Measurements from ENCODE around the gene PTPRCAP. TPM values are rescaled to one million over a fixed set of nuclear protein-coding genes. Genes with fewer than 3 reads are reported as not detected.

PTPRCAP gene
- total RNA-seq, 1 donor from 2014 or later = 2.3 TPM

- Mint-ChIP-seq H3K4me3 (ENCODE audit: low read depth) (no peak within 1 kb of the TSS), H3K4me1 (ENCODE audit: low read depth) (no peaks in the 10 kb centered on the region), H3K27ac (no peak within 1 kb of the TSS), H3K36me3 (ENCODE audit: insufficient read depth) (no peaks in the 10 kb centered on the region), H3K27me3 (peaks cover 4% of the 10 kb centered on the region), H3K9me3 (ENCODE audit: low read depth) (no peaks in the 10 kb centered on the region)
- no peak for DNase-seq (ENCODE audit: low spot score, unreplicated experiment)
- no peak for TF ChIP-seq CTCF (IDR thresholded peaks at IDR 0.05; ENCODE audit: unreplicated experiment)
These were observed 17.6 kb upstream of the PTPRCAP start, which contains the start of gene CABP4 for GRCh38 chr11:67455054-67455453. CABP4 (plus strand) TSS chr11:67455354; CDS start chr11:67455424, 70 bp downstream.

GRCh38 chr11:67453816-67454732, 16.6 kb upstream of the PTPRCAP start:
- Mint-ChIP-seq H3K36me3 (ENCODE audit: insufficient read depth) (no peaks in the 10 kb centered on the region), H3K27ac (no peak overlapping the region), H3K4me3 (ENCODE audit: low read depth) (no peak overlapping the region), H3K4me1 (ENCODE audit: low read depth) (no peaks in the 10 kb centered on the region), H3K9me3 (ENCODE audit: low read depth) (no peaks in the 10 kb centered on the region), H3K27me3 (peaks cover 7% of the 10 kb centered on the region)
- no peak for DNase-seq (ENCODE audit: low spot score, unreplicated experiment)
- TF ChIP-seq CTCF (IDR thresholded peaks at IDR 0.05; ENCODE audit: unreplicated experiment) = no peak

- DNase-seq (ENCODE audit: low spot score, unreplicated experiment) = no peak
- no peaks in the 10 kb centered on the region for H3K36me3 Mint-ChIP-seq (ENCODE audit: insufficient read depth)
- H3K4me3 Mint-ChIP-seq (ENCODE audit: low read depth) = no peak within 1 kb of the TSS
- no peak for TF ChIP-seq CTCF (IDR thresholded peaks at IDR 0.05; ENCODE audit: unreplicated experiment)
- peaks cover 8% of the 10 kb centered on the region for H3K27me3 Mint-ChIP-seq
- H3K9me3 Mint-ChIP-seq (ENCODE audit: low read depth) = no peaks in the 10 kb centered on the region
- H3K4me1 Mint-ChIP-seq (ENCODE audit: low read depth) = no peaks in the 10 kb centered on the region
- peak within 1 kb of the TSS; percentile 64 for H3K27ac Mint-ChIP-seq
These were observed 14.9 kb upstream of the PTPRCAP start, which contains the start of gene GPR152 for GRCh38 chr11:67452141-67452952. GPR152 (minus strand) TSS chr11:67452729; CDS start chr11:67452724, 5 bp downstream.

- no peak for TF ChIP-seq CTCF (IDR thresholded peaks at IDR 0.05; ENCODE audit: unreplicated experiment)
- H3K4me3 Mint-ChIP-seq (ENCODE audit: low read depth) = no peak overlapping the region
- H3K4me1 Mint-ChIP-seq (ENCODE audit: low read depth) = no peaks in the 10 kb centered on the region
- peaks cover 4% of the 10 kb centered on the region for H3K27me3 Mint-ChIP-seq
- no peaks in the 10 kb centered on the region for H3K9me3 Mint-ChIP-seq (ENCODE audit: low read depth)
- H3K36me3 Mint-ChIP-seq (ENCODE audit: insufficient read depth) = no peaks in the 10 kb centered on the region
- DNase-seq (ENCODE audit: low spot score, unreplicated experiment) = no peak
- peak overlapping the region; percentile 64 for H3K27ac Mint-ChIP-seq
These were observed 14.1 kb upstream of the PTPRCAP start for GRCh38 chr11:67451658-67451976.

All from progenitor cell of endocrine pancreas (in vitro differentiated cells).